ENCODE results near the gene CALN1.

DNA sequence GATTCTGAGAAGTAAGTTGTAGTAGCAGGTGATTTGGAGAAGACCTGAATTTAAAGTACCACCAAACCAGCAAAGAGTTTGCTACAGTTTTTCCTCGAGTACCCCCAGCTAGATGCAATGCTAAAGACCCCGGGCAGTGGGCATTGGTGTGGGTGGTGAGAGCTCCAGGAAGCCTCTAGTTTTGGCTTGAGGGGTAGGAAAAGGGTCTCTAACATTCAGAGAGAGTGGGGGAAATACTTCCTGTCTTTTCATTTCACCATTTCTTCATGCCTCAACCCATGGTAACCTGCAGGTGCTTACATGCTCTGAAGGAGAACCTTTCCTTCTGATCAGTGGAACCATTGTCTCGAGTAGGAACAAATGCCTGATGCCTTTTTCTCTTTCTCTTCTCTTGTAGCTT is 352.2 kb downstream of the CALN1 start:
- TF ChIP-seq EP300 (IDR thresholded peaks at IDR 0.05) = no peak
- TF ChIP-seq, protein P1, sequence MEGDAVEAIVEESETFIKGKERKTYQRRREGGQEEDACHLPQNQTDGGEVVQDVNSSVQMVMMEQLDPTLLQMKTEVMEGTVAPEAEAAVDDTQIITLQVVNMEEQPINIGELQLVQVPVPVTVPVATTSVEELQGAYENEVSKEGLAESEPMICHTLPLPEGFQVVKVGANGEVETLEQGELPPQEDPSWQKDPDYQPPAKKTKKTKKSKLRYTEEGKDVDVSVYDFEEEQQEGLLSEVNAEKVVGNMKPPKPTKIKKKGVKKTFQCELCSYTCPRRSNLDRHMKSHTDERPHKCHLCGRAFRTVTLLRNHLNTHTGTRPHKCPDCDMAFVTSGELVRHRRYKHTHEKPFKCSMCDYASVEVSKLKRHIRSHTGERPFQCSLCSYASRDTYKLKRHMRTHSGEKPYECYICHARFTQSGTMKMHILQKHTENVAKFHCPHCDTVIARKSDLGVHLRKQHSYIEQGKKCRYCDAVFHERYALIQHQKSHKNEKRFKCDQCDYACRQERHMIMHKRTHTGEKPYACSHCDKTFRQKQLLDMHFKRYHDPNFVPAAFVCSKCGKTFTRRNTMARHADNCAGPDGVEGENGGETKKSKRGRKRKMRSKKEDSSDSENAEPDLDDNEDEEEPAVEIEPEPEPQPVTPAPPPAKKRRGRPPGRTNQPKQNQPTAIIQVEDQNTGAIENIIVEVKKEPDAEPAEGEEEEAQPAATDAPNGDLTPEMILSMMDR (IDR thresholded peaks at IDR 0.05) = no peak

Measured in ovary (tissue), 3 donors.